Naive thymus-derived CD4-positive, alpha-beta T cell (primary cell): ENCODE results near the gene DUSP22. TPM values are rescaled to one million over a fixed set of nuclear protein-coding genes. Genes with fewer than 3 reads are reported as not detected.

ENCODE experiments used
- ATAC-seq: fragments of 150-1000 bp; cut with Tn5 transposase; 2 replicates; pipeline ENCODE4 v1.10.0; 2021; ENCODE audit warnings: mild to moderate bottlenecking, moderate library complexity
- CTCF ChIA-PET: fragments of 350-600 bp; sonication (Branson Sonifier 250); formaldehyde crosslinking; loops from one replicate; lab custom pipeline; 2021; ENCODE audit warnings: antibody characterized with exemption; lab: Charles Lee
- POLR2A ChIA-PET: fragments of 350-600 bp; sonication (Branson Sonifier 250); formaldehyde crosslinking; loops from one replicate; lab custom pipeline; 2021; ENCODE audit warnings: antibody characterized with exemption, inconsistent platforms; lab: Charles Lee
- DNase-seq, 9 donors: peaks; one replicate each; pipeline versions ENCODE4 v3.0.0 to v3.0.0-alpha.2; 2020 to 2022; ENCODE audit warnings: mixed read lengths in 1 of 9
- H3K27ac ChIP-seq: one replicate; pipeline ENCODE4 v1.7.0; 2013; ENCODE audit warnings: mild to moderate bottlenecking, low read depth, low read length, moderate library complexity
- H3K27me3 ChIP-seq, 2 donors: one replicate each; pipeline ENCODE4 v1.7.0; 2013; ENCODE audit warnings: low read length in 2 of 2, mild to moderate bottlenecking in 2 of 2, moderate library complexity in 2 of 2; ENCODE audit not compliant: control insufficient read depth in 2 of 2, insufficient read depth in 2 of 2
- H3K36me3 ChIP-seq, 3 experiments: 1 replicate in 2 of 3; 2 replicates in 1 of 3; pipeline ENCODE4 v1.7.0; 2013; ENCODE audit warnings: low read length in 3 of 3, mild to moderate bottlenecking in 3 of 3, moderate library complexity in 1 of 3; ENCODE audit not compliant: insufficient read depth in 3 of 3, control insufficient read depth in 2 of 3
- H3K4me1 ChIP-seq, 2 donors: one replicate each; pipeline ENCODE4 v1.7.0; 2013; ENCODE audit warnings: low read length in 2 of 2, mild to moderate bottlenecking in 2 of 2, moderate library complexity in 1 of 2; ENCODE audit not compliant: control insufficient read depth in 2 of 2, insufficient read depth in 2 of 2
- H3K4me3 ChIP-seq: 2 replicates; pipeline ENCODE4 v1.7.0; 2013; ENCODE audit warnings: mild to moderate bottlenecking, low read length
- H3K9me3 ChIP-seq, 3 experiments: 1 replicate in 2 of 3; 2 replicates in 1 of 3; pipeline ENCODE4 v1.7.0; 2013; ENCODE audit warnings: low read length in 3 of 3; ENCODE audit not compliant: control insufficient read depth in 2 of 3
- H3K27ac Mint-ChIP-seq, 9 donors: one replicate each; pipeline ENCODE4 v1.8.0; 2020 to 2022; ENCODE audit warnings: mixed read lengths in 9 of 9, mild to moderate bottlenecking in 8 of 9, moderate library complexity in 5 of 9, inconsistent platforms in 2 of 9
- H3K27me3 Mint-ChIP-seq, 5 donors: one replicate each; pipeline ENCODE4 v1.8.0; 2021 to 2022; ENCODE audit warnings: mixed read lengths in 5 of 5, mild to moderate bottlenecking in 1 of 5
- H3K36me3 Mint-ChIP-seq, 5 donors: one replicate each; pipeline ENCODE4 v1.8.0; 2020 to 2022; ENCODE audit warnings: mixed read lengths in 5 of 5, mild to moderate bottlenecking in 3 of 5, inconsistent platforms in 1 of 5
- H3K4me1 Mint-ChIP-seq, 7 donors: one replicate each; pipeline ENCODE4 v1.8.0; 2020 to 2022; ENCODE audit warnings: mixed read lengths in 7 of 7, mild to moderate bottlenecking in 3 of 7, inconsistent platforms in 1 of 7
- H3K4me3 Mint-ChIP-seq, 10 donors: one replicate each; pipeline ENCODE4 v1.8.0; 2020 to 2022; ENCODE audit warnings: mild to moderate bottlenecking in 10 of 10, mixed read lengths in 10 of 10, moderate library complexity in 6 of 10, inconsistent platforms in 2 of 10
- H3K9me3 Mint-ChIP-seq, 11 donors: one replicate each; pipeline ENCODE4 v1.8.0; 2020 to 2022; ENCODE audit warnings: mixed read lengths in 11 of 11, mild to moderate bottlenecking in 4 of 11, inconsistent platforms in 1 of 11, moderate library complexity in 1 of 11
- intact Hi-C, 2 donors: fragments of 100-400 bp; cut with micrococcal nuclease; formaldehyde crosslinking; loops; one replicate each; pipeline ENCODE4 v1.15.1; 2023
- polyA plus RNA-seq, 2 donors: library from polyadenylated mRNA; unstranded; fragments of 300-500 nt; fragmentation: Illumina TruSeq; gene quantifications; one replicate each; pipeline ENCODE4 v1.2.3, GENCODE V29; 2021
- total RNA-seq, 6 experiments: library from RNA in 5 of 6; stranded (reverse) in 5 of 6; gene quantifications; 1 replicate in 5 of 6; 2 replicates in 1 of 6; pipeline ENCODE4 v1.2.3 and lab custom pipeline; 2021 to 2026

DUSP22 gene
- total and polyA plus RNA-seq, 7 experiments from 2014 or later: 24.8 to 57.2 (median 36.6) TPM

DNA sequence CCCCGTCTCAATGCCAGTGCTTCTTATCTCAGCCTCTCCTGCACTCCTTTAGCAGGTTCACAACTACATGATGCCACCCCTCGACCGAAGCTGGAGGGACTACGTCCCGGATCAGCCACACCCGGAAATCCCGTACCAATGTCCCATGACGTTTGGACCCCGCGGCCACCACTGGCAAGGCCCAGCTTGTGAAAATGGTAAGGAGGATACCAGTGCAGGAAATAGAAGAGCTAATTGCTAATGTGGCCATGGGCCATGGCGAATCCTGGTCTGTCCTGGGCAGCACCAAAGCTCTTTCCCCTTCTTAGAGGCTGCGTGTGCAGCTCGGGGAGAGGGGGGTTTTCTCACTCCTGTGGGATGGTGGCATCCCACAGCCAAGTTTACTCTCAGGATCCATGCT, 104.8 kb downstream of the DUSP22 start:
- ChIA-PET POLR2A (interaction anchor here (0.6 kb wide), 1 partner anchor 79 kb away, joined by 3 read pairs; no protein-coding TSS in a partner anchor), CTCF (no interaction called here)
- Mint-ChIP-seq H3K27me3 (peaks cover 0 to 6% (median 3%) of the 10 kb centered on the region in 5 donors), H3K4me3 (peak overlapping the region in 1 of 10 donors; percentile 63), H3K9me3 (no peaks in the 10 kb centered on the region), H3K36me3 (peaks cover 0 to 68% (median 10%) of the 10 kb centered on the region in 5 donors), H3K4me1 (peaks cover 18 to 76% (median 30%) of the 10 kb centered on the region in 7 donors), H3K27ac (peak overlapping the region in 2 of 9 donors; percentile 60 to 75)
- DNase-seq (no peak), ATAC-seq (no peak)
- no peaks in the 10 kb centered on the region for H3K27me3 ChIP-seq
- H3K36me3 ChIP-seq: peaks cover 0 to 29% (median 0%) of the 10 kb centered on the region in 3 experiments
- no peaks in the 10 kb centered on the region for H3K9me3 ChIP-seq
- intact Hi-C loops: no loop called here
- no peak overlapping the region for H3K4me3 ChIP-seq
- peaks cover 8 to 10% of the 10 kb centered on the region in 2 donors for H3K4me1 ChIP-seq
- H3K27ac ChIP-seq: no peak overlapping the region

DNA sequence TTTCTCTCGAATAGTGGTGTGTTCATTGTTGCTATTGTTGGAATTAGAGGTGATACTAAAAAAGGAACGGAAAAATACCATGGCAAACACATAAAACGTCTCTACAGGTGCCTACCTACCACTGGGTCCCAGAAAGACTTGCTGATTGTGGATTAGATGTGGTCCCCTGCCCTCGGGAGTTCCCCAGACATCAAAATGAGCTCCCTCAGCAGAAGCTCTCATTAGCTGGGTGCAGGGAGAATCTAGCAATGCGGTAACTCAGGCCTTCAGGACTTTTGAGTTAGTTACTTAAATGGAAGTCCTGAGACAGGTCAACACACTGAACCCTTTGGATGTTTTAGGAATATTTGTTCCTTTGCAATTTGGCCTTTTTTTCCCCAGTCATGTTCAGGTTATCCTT, 105.3 kb downstream of the DUSP22 start:
- Histone ChIP-seq H3K4me3 (no peak overlapping the region), H3K27me3 (no peaks in the 10 kb centered on the region), H3K4me1 (peaks cover 8 to 10% of the 10 kb centered on the region in 2 donors), H3K27ac (no peak overlapping the region), H3K36me3 (peaks cover 0 to 27% (median 0%) of the 10 kb centered on the region in 3 experiments), H3K9me3 (no peaks in the 10 kb centered on the region)
- DNase-seq (no peak), ATAC-seq (no peak)
- Mint-ChIP-seq H3K9me3 (no peaks in the 10 kb centered on the region), H3K4me3 (peak overlapping the region in 1 of 10 donors; percentile 63), H3K27ac (peak overlapping the region in 5 of 9 donors; percentile 5 to 75 (median 36)), H3K36me3 (peaks cover 0 to 71% (median 10%) of the 10 kb centered on the region in 5 donors), H3K27me3 (peaks cover 0 to 6% (median 3%) of the 10 kb centered on the region in 5 donors), H3K4me1 (peaks cover 16 to 82% (median 35%) of the 10 kb centered on the region in 7 donors)
- ChIA-PET CTCF (no interaction called here), POLR2A (interaction anchor here (0.6 to 1.0 kb wide), 3 partner anchors 8 to 79 kb away, joined by 3 read pairs; no protein-coding TSS in a partner anchor)
- intact Hi-C loops: loop anchor here in 1 of 2 donors (2.0 kb wide), 1 partner anchor 49 kb away; no protein-coding TSS in a partner anchor

DNA sequence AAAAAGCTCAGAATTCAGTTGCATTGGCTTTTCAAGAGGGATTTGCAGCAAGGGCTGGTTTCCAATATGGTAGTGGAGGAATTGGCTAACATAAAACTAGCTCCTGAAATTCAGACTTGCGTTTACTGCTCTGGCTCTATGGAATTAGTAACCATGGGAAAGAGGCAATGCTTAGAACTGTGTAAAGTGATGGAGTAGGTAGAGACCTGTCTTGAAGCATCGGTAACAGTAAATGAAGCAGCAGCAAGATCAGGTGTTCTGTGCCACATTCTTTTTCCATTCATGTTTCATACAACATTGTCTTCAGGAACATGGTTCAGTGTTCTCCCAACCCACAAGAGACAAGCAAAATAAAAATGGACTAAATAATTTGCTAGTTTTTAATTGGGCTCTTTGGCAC, 105.8 kb downstream of the DUSP22 start:
- Mint-ChIP-seq H3K4me3 (peak overlapping the region in 1 of 10 donors; percentile 63), H3K27me3 (peaks cover 0 to 6% (median 3%) of the 10 kb centered on the region in 5 donors), H3K4me1 (peaks cover 14 to 87% (median 39%) of the 10 kb centered on the region in 7 donors), H3K36me3 (peaks cover 0 to 71% (median 10%) of the 10 kb centered on the region in 5 donors), H3K27ac (peak overlapping the region in 4 of 9 donors; percentile 24 to 75 (median 50)), H3K9me3 (no peaks in the 10 kb centered on the region)
- ChIA-PET POLR2A (interaction anchor here (0.9 to 1.0 kb wide), 2 partner anchors 8 to 10 kb away, joined by 3 read pairs; no protein-coding TSS in a partner anchor), CTCF (no interaction called here)
- intact Hi-C loops: loop anchor here in 1 of 2 donors (2.0 kb wide), 1 partner anchor 49 kb away; no protein-coding TSS in a partner anchor
- no peak for DNase-seq
- ATAC-seq: no peak
- H3K27ac ChIP-seq: no peak overlapping the region
- H3K27me3 ChIP-seq: no peaks in the 10 kb centered on the region
- no peak overlapping the region for H3K4me3 ChIP-seq
- H3K4me1 ChIP-seq: peaks cover 8 to 12% of the 10 kb centered on the region in 2 donors
- peaks cover 0 to 26% (median 0%) of the 10 kb centered on the region in 3 experiments for H3K36me3 ChIP-seq
- no peaks in the 10 kb centered on the region for H3K9me3 ChIP-seq

DNA sequence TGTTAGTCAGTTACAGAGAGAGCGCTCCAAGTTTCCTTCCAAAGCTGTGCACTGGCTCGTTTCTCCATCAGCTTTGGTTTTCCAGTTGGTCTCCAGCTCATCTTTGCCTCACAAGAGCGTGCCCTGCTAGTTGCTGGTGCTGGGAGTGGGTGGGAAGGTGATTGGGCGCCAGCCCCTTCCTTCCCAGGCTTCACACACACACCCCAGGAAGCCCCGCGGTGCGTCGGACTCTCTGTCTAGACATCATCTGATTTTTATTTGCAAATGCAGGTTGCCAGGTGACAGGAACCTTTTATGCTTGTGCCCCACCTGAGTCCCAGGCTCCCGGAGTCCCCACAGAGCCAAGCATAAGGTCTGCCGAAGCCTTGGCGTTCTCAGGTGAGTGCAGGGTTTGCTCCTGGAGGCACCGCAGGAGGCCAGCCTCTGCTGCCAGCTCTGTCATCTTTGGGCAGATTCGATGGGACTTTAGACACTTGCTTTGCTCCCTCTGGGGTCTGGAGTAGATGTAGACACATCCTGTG, 106.3 kb downstream of the DUSP22 start:
- Histone ChIP-seq H3K27ac (peak overlapping the region; percentile 7), H3K9me3 (no peaks in the 10 kb centered on the region), H3K4me1 (peaks cover 8 to 18% of the 10 kb centered on the region in 2 donors), H3K4me3 (no peak overlapping the region), H3K27me3 (no peaks in the 10 kb centered on the region), H3K36me3 (peaks cover 0 to 26% (median 0%) of the 10 kb centered on the region in 3 experiments)
- ATAC-seq (no peak), DNase-seq (no peak)
- H3K4me3 Mint-ChIP-seq: peak overlapping the region in 1 of 10 donors; percentile 63
- H3K27ac Mint-ChIP-seq: peak overlapping the region in 6 of 9 donors; percentile 36 to 63 (median 48)
- H3K36me3 Mint-ChIP-seq: peaks cover 0 to 75% (median 9%) of the 10 kb centered on the region in 5 donors
- ChIA-PET CTCF (interaction anchor here (1.0 kb wide), 1 partner anchor 91 kb away, joined by 4 read pairs; no protein-coding TSS in a partner anchor), POLR2A (interaction anchor here (0.7 to 1.0 kb wide), 3 partner anchors 9 to 15 kb away, joined by 3 to 4 read pairs (median 3); no protein-coding TSS in a partner anchor)
- peaks cover 0 to 5% (median 3%) of the 10 kb centered on the region in 5 donors for H3K27me3 Mint-ChIP-seq
- H3K4me1 Mint-ChIP-seq: peaks cover 13 to 91% (median 42%) of the 10 kb centered on the region in 7 donors
- H3K9me3 Mint-ChIP-seq: no peaks in the 10 kb centered on the region
- intact Hi-C loops: loop anchor here in 1 of 2 donors (1.0 to 2.0 kb wide), 2 partner anchors 7 to 48 kb away; partner anchors contain the start of gene IRF4

DNA sequence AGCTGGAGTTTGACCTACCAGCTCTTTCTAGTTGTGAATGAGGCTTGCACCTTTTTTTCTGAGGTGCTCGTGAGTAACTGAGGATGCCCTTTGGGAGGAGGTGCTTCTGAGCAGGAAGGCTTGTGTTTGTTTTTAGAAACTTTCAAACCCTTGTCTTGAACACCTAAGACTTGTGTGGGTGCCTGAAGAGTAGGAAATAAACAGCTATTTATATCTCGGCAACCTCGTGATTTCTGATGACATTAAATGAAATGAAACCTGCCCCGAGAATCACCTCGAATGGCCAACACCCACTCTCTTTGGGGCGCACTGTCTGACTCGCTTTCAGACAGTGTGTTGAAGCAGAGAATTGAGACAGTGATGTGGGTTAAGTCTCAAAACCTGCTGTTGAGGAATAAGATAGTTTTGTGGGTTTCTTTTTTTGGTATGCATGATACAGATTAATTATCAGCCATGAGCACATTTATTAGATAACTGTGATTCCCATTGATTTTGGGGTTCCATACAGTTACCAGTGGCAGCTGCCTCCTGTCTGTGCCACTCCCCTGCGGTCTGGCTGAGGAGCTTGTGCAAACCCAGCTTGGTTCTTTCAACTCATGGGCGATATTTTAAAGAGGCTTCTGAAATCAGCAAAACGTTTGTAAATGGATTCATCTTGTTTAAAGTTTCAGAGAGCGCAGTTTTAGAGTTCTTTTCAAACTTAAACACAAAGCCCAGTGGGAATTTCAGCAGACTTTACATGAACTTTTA, 107.7 kb downstream of the DUSP22 start:
- Mint-ChIP-seq H3K9me3 (no peaks in the 10 kb centered on the region), H3K27ac (peak overlapping the region; percentile 41 to 84 (median 77)), H3K4me1 (peaks cover 19 to 92% (median 49%) of the 10 kb centered on the region in 7 donors), H3K36me3 (peaks cover 0 to 81% (median 6%) of the 10 kb centered on the region in 5 donors), H3K4me3 (peak overlapping the region in 8 of 10 donors; percentile 32 to 78 (median 56)), H3K27me3 (no peaks in the 10 kb centered on the region)
- no peak overlapping the region for H3K4me3 ChIP-seq
- DNase-seq (peak in 7 of 9 donors; percentile 27 to 66 (median 60)), ATAC-seq (peak; percentile 76)
- H3K36me3 ChIP-seq: peaks cover 0 to 26% (median 0%) of the 10 kb centered on the region in 3 experiments
- H3K9me3 ChIP-seq: no peaks in the 10 kb centered on the region
- H3K4me1 ChIP-seq: peaks cover 8 to 29% of the 10 kb centered on the region in 2 donors
- intact Hi-C loops: loop anchor here in 1 of 2 donors (1.0 to 5.0 kb wide), 4 partner anchors 9 to 157 kb away; partner anchors contain the start of gene IRF4
- H3K27me3 ChIP-seq: no peaks in the 10 kb centered on the region
- no peak overlapping the region for H3K27ac ChIP-seq
- ChIA-PET CTCF (interaction anchor here (0.7 to 1.1 kb wide), 4 partner anchors 9 to 90 kb away, joined by 3 to 5 read pairs (median 4); no protein-coding TSS in a partner anchor), POLR2A (interaction anchor here (1.1 to 2.4 kb wide), 3 partner anchors 8 to 50 kb away, joined by 3 to 9 read pairs (median 3); partner anchors contain the start of gene IRF4)

DNA sequence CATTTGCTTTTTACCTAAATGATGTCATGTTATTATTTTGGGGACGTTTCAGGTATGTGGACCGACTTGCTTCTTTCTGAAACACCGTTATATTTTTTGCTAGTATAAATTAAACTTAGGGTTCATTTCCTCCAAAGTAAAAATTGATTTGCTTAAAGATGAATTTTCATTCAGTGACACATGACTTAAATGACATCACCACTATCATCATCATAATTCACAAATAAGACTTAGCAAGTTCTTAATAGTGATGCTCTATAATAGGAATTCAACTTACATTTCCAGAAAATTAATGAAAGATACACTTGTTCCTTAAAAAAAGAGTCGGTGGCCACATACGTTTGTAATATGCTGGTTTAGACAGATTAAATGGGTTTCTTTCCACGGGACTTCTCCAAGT, 108.5 kb downstream of the DUSP22 start:
- intact Hi-C loops: loop anchor here in 1 of 2 donors (5.0 kb wide), 2 partner anchors 111 to 156 kb away; no protein-coding TSS in a partner anchor
- Histone ChIP-seq H3K4me1 (peaks cover 8 to 35% of the 10 kb centered on the region in 2 donors), H3K9me3 (no peaks in the 10 kb centered on the region), H3K36me3 (peaks cover 0 to 24% (median 0%) of the 10 kb centered on the region in 3 experiments), H3K27me3 (no peaks in the 10 kb centered on the region), H3K27ac (no peak overlapping the region), H3K4me3 (no peak overlapping the region)
- CTCF ChIA-PET: no interaction called here
- peak overlapping the region in 3 of 9 donors; percentile 11 to 45 (median 18) for H3K27ac Mint-ChIP-seq
- no peaks in the 10 kb centered on the region for H3K9me3 Mint-ChIP-seq
- H3K4me1 Mint-ChIP-seq: peaks cover 18 to 91% (median 55%) of the 10 kb centered on the region in 7 donors
- peaks cover 0 to 82% (median 6%) of the 10 kb centered on the region in 5 donors for H3K36me3 Mint-ChIP-seq
- ATAC-seq (no peak), DNase-seq (no peak)
- H3K27me3 Mint-ChIP-seq: no peaks in the 10 kb centered on the region
- H3K4me3 Mint-ChIP-seq: peak overlapping the region in 1 of 10 donors; percentile 14
- POLR2A ChIA-PET: interaction anchor here (2.4 kb wide), 1 partner anchor 9 kb away, joined by 9 read pairs; the partner anchor contains the start of gene IRF4
